Measurements from ENCODE around the gene MTURN. TPM values are rescaled to one million over a fixed set of nuclear protein-coding genes. Genes with fewer than 3 reads are reported as not detected.

The MTURN gene
- total and polyA plus RNA-seq, 9 of the 15 experiments (the other 6 are each of a cell fraction or from before 2014, with no cell fraction given): 0.94 to 14.8 (median 6.4) TPM

DNA sequence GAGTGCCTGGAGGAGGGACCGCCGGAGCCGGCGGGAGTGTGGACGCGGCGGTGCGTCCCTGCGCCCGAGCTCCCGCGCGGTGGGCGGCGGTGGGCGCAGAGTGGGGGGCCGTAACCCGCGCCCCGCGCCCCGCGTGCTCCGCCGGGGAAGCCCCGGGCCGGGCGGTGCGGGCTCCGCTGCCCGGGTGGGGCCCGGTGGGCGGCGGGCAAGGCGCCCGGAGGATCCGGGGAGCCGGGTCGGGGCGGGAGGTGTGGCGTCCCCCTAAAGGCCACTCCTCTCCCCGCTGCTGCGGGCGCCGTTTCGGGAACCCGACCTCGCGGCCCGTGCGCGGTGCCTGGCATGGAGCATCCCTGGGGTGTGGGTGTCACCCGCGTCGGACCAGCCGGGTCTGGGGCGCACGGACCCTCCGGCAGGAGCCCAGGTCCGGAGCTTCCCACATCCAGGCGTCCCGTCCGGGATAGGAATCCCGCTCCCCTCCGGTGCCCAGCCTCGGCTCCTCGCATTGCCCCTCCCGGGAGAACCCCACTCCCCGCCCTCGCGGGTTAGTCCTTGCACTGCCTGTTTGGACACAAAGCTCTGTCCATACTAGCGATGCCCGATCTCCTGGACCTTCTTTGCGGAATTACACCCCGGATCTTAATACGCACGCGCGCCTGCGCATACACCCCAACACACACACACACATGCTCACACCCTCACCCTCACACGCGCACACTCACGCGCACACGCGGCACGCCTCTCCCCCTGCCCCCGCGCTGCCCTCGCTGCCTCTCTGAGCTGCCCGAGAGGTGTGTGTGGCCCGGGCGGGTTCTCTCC, 723 bp downstream of the MTURN start (continued):
- TF ChIP-seq, protein P1, sequence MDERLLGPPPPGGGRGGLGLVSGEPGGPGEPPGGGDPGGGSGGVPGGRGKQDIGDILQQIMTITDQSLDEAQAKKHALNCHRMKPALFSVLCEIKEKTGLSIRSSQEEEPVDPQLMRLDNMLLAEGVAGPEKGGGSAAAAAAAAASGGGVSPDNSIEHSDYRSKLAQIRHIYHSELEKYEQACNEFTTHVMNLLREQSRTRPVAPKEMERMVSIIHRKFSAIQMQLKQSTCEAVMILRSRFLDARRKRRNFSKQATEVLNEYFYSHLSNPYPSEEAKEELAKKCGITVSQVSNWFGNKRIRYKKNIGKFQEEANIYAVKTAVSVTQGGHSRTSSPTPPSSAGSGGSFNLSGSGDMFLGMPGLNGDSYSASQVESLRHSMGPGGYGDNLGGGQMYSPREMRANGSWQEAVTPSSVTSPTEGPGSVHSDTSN (CRISPR knock-in tag; IDR thresholded peaks at IDR 0.05; ENCODE audit: low read depth): no peak
- TF ChIP-seq, protein P1 (tag; conservative IDR thresholded peaks at IDR 0.05; ENCODE audit: low read depth): no peak
- no peak for TF ChIP-seq FOS (IDR thresholded peaks at IDR 0.05; ENCODE audit: extremely low read depth, insufficient read length)
- no peak for TF ChIP-seq SMARCC2 (IDR thresholded peaks at IDR 0.05; ENCODE audit: low read depth)
- TF ChIP-seq KLF6 (CRISPR knock-in tag; IDR thresholded peaks at IDR 0.05; ENCODE audit: borderline replicate concordance): no peak
- TF ChIP-seq, protein P2, sequence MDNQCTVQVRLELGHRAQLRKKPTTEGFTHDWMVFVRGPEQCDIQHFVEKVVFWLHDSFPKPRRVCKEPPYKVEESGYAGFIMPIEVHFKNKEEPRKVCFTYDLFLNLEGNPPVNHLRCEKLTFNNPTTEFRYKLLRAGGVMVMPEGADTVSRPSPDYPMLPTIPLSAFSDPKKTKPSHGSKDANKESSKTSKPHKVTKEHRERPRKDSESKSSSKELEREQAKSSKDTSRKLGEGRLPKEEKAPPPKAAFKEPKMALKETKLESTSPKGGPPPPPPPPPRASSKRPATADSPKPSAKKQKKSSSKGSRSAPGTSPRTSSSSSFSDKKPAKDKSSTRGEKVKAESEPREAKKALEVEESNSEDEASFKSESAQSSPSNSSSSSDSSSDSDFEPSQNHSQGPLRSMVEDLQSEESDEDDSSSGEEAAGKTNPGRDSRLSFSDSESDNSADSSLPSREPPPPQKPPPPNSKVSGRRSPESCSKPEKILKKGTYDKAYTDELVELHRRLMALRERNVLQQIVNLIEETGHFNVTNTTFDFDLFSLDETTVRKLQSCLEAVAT (IDR thresholded peaks at IDR 0.05): peak in 1 of 2 experiments; percentile 47; a peak in 1 of 4 replicates
- TF ChIP-seq MYBL2 (IDR thresholded peaks at IDR 0.05; ENCODE audit: low read depth): no peak
- TF ChIP-seq MYBL2 (CRISPR knock-in tag; IDR thresholded peaks at IDR 0.05; ENCODE audit: borderline replicate concordance): no peak
- no peak for TF ChIP-seq ZNF24 (IDR thresholded peaks at IDR 0.05)
- no peak for TF ChIP-seq HLTF (IDR thresholded peaks at IDR 0.05)
- no peak for TF ChIP-seq ARID1B (IDR thresholded peaks at IDR 0.05)
- no peak for TF ChIP-seq CBFB (CRISPR knock-in tag; IDR thresholded peaks at IDR 0.05)
- TF ChIP-seq ZFP30 (CRISPR knock-in tag; IDR thresholded peaks at IDR 0.05; ENCODE audit: borderline replicate concordance): no peak
- TF ChIP-seq ZBTB7A (IDR thresholded peaks at IDR 0.05; ENCODE audit: borderline replicate concordance, control insufficient read depth, low read depth, low read length): 0 out of 2 replicates have a peak, but pooled peaks have one; percentile 14
- no peak for TF ChIP-seq HDAC6 (IDR thresholded peaks at IDR 0.05; ENCODE audit: low read depth, low read length)
- no peak for TF ChIP-seq PTBP1 (IDR thresholded peaks at IDR 0.05; ENCODE audit: low read depth, low read length)
- TF ChIP-seq FOXP1 (CRISPR knock-in tag; IDR thresholded peaks at IDR 0.05): peak; percentile 64; the same call in 1 of the 2 replicates
- TF ChIP-seq, protein P3, sequence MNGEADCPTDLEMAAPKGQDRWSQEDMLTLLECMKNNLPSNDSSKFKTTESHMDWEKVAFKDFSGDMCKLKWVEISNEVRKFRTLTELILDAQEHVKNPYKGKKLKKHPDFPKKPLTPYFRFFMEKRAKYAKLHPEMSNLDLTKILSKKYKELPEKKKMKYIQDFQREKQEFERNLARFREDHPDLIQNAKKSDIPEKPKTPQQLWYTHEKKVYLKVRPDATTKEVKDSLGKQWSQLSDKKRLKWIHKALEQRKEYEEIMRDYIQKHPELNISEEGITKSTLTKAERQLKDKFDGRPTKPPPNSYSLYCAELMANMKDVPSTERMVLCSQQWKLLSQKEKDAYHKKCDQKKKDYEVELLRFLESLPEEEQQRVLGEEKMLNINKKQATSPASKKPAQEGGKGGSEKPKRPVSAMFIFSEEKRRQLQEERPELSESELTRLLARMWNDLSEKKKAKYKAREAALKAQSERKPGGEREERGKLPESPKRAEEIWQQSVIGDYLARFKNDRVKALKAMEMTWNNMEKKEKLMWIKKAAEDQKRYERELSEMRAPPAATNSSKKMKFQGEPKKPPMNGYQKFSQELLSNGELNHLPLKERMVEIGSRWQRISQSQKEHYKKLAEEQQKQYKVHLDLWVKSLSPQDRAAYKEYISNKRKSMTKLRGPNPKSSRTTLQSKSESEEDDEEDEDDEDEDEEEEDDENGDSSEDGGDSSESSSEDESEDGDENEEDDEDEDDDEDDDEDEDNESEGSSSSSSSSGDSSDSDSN (IDR thresholded peaks at IDR 0.05; ENCODE audit: borderline replicate concordance in 1 of 2, low read depth in 2 of 2, low read length in 2 of 2): no peak; a peak in 1 of 4 replicates
- TF ChIP-seq SIN3A (IDR thresholded peaks at IDR 0.05; ENCODE audit: borderline replicate concordance in 2 of 2, control insufficient read depth in 1 of 2, low read depth in 2 of 2, low read length in 2 of 2): peak in 1 of 2 experiments; percentile 2; a peak in 1 of 4 replicates
- TF ChIP-seq ETV5 (CRISPR knock-in tag; IDR thresholded peaks at IDR 0.05; ENCODE audit: low read depth): no peak
- no peak for TF ChIP-seq KAT8 (IDR thresholded peaks at IDR 0.05; ENCODE audit: low read depth)
